ENCODE results near the gene NOL7.

- TF ChIP-seq CTCF (conservative IDR thresholded peaks at IDR 0.05; ENCODE audit: low read depth, low read length) (no peak), EZH2phosphoT487 (IDR thresholded peaks at IDR 0.05; ENCODE audit: borderline replicate concordance, low read length) (no peak), EZH2 (IDR thresholded peaks at IDR 0.05; ENCODE audit: low read length, unreplicated experiment) (no peak)
Observed at GRCh38 chr6:13649393-13649792, 34.3 kb downstream of the NOL7 start.

All from PC-3 (cell line).